Measurements from ENCODE around the gene RTRAF.

DNA sequence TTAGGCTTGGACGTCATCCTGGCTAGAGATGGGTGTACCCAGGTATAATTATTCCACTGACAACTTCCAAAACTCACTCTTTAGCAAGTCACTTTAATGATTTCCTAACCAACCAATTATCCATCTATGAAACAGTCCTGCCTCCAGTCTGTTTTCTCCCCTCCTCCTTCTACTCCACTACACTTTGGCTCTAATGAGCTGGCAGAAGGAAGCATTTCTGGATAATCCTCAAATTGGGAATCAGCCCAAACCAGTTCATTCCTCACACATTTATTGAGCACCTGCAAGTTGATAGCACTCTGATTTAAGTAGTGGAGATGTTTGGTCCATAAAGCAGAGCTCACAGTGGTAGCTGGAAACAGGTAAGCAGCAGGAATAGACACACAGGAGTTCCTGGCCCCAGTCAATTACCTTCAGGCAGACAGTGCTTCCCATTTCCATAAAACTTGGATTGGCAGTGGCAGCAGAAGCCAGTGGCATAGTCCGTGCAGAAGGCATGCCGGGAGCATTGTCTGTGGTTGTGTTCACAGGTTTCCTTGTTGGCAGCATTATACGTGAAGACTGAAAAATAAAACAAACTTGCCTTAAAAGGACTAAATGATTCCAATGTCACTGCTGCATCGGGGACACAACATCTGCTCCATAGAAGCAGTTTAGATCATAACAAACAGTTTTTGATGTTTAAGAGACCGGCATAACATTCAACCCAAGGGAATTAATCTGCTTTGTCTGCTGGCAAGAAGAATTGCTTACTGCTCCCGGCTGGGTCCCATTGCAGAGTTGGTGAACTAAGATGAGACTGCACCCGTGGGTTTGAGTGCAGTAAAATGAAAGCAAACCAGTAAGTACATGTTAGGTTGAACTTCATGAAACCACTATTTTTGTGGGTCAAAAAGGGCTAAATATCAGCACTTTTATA, 53.3 kb downstream of the RTRAF start:
- TF ChIP-seq, protein P1, sequence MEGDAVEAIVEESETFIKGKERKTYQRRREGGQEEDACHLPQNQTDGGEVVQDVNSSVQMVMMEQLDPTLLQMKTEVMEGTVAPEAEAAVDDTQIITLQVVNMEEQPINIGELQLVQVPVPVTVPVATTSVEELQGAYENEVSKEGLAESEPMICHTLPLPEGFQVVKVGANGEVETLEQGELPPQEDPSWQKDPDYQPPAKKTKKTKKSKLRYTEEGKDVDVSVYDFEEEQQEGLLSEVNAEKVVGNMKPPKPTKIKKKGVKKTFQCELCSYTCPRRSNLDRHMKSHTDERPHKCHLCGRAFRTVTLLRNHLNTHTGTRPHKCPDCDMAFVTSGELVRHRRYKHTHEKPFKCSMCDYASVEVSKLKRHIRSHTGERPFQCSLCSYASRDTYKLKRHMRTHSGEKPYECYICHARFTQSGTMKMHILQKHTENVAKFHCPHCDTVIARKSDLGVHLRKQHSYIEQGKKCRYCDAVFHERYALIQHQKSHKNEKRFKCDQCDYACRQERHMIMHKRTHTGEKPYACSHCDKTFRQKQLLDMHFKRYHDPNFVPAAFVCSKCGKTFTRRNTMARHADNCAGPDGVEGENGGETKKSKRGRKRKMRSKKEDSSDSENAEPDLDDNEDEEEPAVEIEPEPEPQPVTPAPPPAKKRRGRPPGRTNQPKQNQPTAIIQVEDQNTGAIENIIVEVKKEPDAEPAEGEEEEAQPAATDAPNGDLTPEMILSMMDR (IDR thresholded peaks at IDR 0.05) = no peak
- TF ChIP-seq, protein P2, sequence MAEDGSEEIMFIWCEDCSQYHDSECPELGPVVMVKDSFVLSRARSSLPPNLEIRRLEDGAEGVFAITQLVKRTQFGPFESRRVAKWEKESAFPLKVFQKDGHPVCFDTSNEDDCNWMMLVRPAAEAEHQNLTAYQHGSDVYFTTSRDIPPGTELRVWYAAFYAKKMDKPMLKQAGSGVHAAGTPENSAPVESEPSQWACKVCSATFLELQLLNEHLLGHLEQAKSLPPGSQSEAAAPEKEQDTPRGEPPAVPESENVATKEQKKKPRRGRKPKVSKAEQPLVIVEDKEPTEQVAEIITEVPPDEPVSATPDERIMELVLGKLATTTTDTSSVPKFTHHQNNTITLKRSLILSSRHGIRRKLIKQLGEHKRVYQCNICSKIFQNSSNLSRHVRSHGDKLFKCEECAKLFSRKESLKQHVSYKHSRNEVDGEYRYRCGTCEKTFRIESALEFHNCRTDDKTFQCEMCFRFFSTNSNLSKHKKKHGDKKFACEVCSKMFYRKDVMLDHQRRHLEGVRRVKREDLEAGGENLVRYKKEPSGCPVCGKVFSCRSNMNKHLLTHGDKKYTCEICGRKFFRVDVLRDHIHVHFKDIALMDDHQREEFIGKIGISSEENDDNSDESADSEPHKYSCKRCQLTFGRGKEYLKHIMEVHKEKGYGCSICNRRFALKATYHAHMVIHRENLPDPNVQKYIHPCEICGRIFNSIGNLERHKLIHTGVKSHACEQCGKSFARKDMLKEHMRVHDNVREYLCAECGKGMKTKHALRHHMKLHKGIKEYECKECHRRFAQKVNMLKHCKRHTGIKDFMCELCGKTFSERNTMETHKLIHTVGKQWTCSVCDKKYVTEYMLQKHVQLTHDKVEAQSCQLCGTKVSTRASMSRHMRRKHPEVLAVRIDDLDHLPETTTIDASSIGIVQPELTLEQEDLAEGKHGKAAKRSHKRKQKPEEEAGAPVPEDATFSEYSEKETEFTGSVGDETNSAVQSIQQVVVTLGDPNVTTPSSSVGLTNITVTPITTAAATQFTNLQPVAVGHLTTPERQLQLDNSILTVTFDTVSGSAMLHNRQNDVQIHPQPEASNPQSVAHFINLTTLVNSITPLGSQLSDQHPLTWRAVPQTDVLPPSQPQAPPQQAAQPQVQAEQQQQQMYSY (CRISPR knock-in tag; IDR thresholded peaks at IDR 0.05) = no peak
- TF ChIP-seq CREB1 (CRISPR knock-in tag; IDR thresholded peaks at IDR 0.05) = no peak
- no peak for TF ChIP-seq JUN (CRISPR knock-in tag; IDR thresholded peaks at IDR 0.05)

Data from WTC11 (cell line).